ENCODE data around the gene MYO9B. TPM values are rescaled to one million over a fixed set of nuclear protein-coding genes. Genes with fewer than 3 reads are reported as not detected.
A peak's percentile ranks its signal among the peaks of the same experiment; 100 is the strongest.

The MYO9B gene
- total and polyA plus RNA-seq, 2 of the 13 experiments (the other 11 are each of a cell fraction or from before 2014, with no cell fraction given): 18.0 to 18.3 TPM

- TF ChIP-seq, protein P1, sequence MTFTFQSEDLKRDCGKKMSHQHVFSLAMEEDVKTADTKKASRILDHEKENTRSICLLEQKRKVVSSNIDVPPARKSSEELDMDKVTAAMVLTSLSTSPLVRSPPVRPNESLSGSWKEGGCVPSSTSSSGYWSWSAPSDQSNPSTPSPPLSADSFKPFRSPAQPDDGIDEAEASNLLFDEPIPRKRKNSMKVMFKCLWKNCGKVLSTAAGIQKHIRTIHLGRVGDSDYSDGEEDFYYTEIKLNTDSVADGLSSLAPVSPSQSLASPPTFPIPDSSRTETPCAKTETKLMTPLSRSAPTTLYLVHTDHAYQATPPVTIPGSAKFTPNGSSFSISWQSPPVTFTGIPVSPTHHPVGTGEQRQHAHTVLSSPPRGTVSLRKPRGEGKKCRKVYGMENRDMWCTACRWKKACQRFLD (CRISPR knock-in tag; IDR thresholded peaks at IDR 0.05; ENCODE audit: borderline replicate concordance): no peak
- TF ChIP-seq ZNF563 (CRISPR knock-in tag; IDR thresholded peaks at IDR 0.05) (no peak), ELF1 (CRISPR knock-in tag; IDR thresholded peaks at IDR 0.05) (0 out of 2 replicates have a peak, but pooled peaks have one; percentile 24), ZZZ3 (CRISPR knock-in tag; IDR thresholded peaks at IDR 0.05; ENCODE audit: borderline replicate concordance) (no peak), JUNB (CRISPR knock-in tag; IDR thresholded peaks at IDR 0.05; ENCODE audit: borderline replicate concordance) (no peak), RFX3 (CRISPR knock-in tag; IDR thresholded peaks at IDR 0.05) (peak; percentile 38; the same call in 1 of the 2 replicates), FOXP1 (IDR thresholded peaks at IDR 0.05) (no peak), FOXP1 (CRISPR knock-in tag; IDR thresholded peaks at IDR 0.05) (peak; percentile 68; the same call in 1 of the 2 replicates), PAF1 (CRISPR knock-in tag; IDR thresholded peaks at IDR 0.05) (no peak), FOXA1 (IDR thresholded peaks at IDR 0.05) (no peak), FOXA1 (CRISPR knock-in tag; IDR thresholded peaks at IDR 0.05) (no peak), ZBTB37 (CRISPR knock-in tag; IDR thresholded peaks at IDR 0.05) (0 out of 2 replicates have a peak, but pooled peaks have one; percentile 70), PHF20 (CRISPR knock-in tag; IDR thresholded peaks at IDR 0.05) (no peak; the same call in 1 of the 2 replicates), MXD4 (CRISPR knock-in tag; IDR thresholded peaks at IDR 0.05) (no peak), ZNF788 (CRISPR knock-in tag; IDR thresholded peaks at IDR 0.05; ENCODE audit: borderline replicate concordance) (peak; percentile 68; the same call in 1 of the 2 replicates), SP2 (CRISPR knock-in tag; IDR thresholded peaks at IDR 0.05) (no peak), SKIL (CRISPR knock-in tag; IDR thresholded peaks at IDR 0.05; ENCODE audit: borderline replicate concordance) (0 out of 2 replicates have a peak, but pooled peaks have one; percentile 39), ZNF674 (CRISPR knock-in tag; IDR thresholded peaks at IDR 0.05; ENCODE audit: low read depth) (no peak), ETV6 (CRISPR knock-in tag; conservative IDR thresholded peaks at IDR 0.05) (no peak), ZNF34 (CRISPR knock-in tag; IDR thresholded peaks at IDR 0.05; ENCODE audit: borderline replicate concordance) (no peak)
- TF ChIP-seq, protein P2, sequence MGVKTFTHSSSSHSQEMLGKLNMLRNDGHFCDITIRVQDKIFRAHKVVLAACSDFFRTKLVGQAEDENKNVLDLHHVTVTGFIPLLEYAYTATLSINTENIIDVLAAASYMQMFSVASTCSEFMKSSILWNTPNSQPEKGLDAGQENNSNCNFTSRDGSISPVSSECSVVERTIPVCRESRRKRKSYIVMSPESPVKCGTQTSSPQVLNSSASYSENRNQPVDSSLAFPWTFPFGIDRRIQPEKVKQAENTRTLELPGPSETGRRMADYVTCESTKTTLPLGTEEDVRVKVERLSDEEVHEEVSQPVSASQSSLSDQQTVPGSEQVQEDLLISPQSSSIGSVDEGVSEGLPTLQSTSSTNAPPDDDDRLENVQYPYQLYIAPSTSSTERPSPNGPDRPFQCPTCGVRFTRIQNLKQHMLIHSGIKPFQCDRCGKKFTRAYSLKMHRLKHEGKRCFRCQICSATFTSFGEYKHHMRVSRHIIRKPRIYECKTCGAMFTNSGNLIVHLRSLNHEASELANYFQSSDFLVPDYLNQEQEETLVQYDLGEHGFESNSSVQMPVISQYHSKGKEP (CRISPR knock-in tag; IDR thresholded peaks at IDR 0.05): 0 out of 2 replicates have a peak, but pooled peaks have one; percentile 10
- TF ChIP-seq, protein P3, sequence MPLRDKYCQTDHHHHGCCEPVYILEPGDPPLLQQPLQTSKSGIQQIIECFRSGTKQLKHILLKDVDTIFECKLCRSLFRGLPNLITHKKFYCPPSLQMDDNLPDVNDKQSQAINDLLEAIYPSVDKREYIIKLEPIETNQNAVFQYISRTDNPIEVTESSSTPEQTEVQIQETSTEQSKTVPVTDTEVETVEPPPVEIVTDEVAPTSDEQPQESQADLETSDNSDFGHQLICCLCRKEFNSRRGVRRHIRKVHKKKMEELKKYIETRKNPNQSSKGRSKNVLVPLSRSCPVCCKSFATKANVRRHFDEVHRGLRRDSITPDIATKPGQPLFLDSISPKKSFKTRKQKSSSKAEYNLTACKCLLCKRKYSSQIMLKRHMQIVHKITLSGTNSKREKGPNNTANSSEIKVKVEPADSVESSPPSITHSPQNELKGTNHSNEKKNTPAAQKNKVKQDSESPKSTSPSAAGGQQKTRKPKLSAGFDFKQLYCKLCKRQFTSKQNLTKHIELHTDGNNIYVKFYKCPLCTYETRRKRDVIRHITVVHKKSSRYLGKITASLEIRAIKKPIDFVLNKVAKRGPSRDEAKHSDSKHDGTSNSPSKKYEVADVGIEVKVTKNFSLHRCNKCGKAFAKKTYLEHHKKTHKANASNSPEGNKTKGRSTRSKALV (CRISPR knock-in tag; IDR thresholded peaks at IDR 0.05): no peak
These were observed 125.0 kb downstream of the MYO9B start (continued) for GRCh38 chr19:17200408-17201079.
